Measurements from ENCODE around the gene FHOD1. TPM values are rescaled to one million over a fixed set of nuclear protein-coding genes. Genes with fewer than 3 reads are reported as not detected.

Gene FHOD1
- polyA plus RNA-seq, 2 of the 4 experiments (the other 2 are of a cell fraction) = 16.1 to 33.6 TPM

DNA sequence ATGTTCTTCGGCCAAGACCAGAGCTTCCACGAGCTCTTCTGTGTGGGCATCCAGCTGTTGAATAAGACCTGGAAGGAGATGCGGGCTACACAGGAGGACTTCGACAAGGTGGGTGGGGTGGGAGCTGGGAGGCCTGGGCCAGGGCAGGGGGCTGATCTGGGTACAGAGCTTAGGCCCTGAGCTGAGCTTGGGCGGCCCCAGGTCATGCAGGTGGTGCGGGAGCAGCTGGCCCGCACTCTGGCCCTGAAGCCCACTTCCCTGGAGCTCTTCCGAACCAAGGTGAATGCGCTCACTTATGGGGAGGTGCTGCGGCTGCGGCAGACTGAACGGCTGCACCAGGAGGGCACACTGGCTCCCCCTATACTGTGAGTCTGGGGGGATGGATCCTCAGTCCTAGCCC lies 44.9 kb downstream of the FHOD1 start:
- no peak for FAIRE-seq
- CTCF ChIA-PET = interaction anchor here (1.0 to 2.7 kb wide), 6 partner anchors 8 to 248 kb away, joined by 3 to 12 read pairs (median 4); partner anchors contain the start of gene TMEM208

DNA sequence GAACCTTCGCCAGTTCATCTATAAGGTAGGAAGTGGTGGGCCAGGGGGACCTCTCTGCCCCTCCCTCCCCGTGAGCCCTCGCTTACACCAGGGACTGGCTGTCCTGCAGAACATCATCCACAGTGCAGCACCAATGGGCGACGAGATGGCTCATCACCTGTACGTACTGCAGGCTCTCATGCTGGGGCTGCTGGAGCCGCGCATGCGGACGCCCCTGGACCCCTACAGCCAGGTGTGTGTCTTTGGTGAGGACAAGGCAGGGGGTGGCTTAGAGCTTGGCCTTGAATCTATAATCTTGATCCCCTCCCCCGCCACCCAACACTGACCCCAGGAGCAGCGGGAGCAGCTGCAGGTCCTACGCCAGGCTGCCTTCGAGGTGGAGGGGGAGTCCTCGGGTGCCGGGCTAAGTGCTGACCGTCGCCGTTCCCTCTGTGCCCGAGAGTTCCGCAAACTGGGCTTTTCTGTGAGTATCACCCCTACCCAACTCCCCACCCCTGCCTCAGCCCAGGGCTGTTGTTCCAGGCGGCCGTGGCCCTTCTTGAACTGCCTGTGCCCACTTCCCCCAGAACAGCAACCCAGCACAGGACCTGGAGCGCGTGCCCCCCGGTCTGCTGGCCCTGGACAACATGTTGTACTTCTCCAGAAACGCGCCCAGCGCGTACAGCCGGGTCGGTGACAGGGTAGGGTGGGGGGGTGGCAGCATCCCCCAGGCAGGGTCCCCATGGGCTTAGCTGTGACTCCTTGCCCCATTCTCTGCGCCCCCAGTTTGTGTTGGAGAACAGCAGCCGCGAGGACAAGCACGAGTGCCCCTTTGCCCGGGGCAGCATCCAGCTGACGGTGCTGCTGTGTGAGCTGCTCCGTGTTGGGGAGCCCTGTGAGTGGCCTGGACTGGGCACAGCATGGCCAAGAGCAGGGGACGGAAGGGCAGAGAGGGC lies 45.6 kb downstream of the FHOD1 start:
- FAIRE-seq = no peak
- WGBS (ENCODE audit: missing lambda C conversion rate) = 96% methylated on average over 26 of the region's 40 CpGs
- no peak for TF ChIP-seq MAZ (IDR thresholded peaks at IDR 0.05; ENCODE audit: borderline replicate concordance, low read depth, low read length)
- TF ChIP-seq CEBPB (IDR thresholded peaks at IDR 0.05) = no peak
- TF ChIP-seq ESRRA (IDR thresholded peaks at IDR 0.05; ENCODE audit: borderline replicate concordance, low read length) = no peak
- TF ChIP-seq, protein P1, sequence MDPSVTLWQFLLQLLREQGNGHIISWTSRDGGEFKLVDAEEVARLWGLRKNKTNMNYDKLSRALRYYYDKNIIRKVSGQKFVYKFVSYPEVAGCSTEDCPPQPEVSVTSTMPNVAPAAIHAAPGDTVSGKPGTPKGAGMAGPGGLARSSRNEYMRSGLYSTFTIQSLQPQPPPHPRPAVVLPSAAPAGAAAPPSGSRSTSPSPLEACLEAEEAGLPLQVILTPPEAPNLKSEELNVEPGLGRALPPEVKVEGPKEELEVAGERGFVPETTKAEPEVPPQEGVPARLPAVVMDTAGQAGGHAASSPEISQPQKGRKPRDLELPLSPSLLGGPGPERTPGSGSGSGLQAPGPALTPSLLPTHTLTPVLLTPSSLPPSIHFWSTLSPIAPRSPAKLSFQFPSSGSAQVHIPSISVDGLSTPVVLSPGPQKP (IDR thresholded peaks at IDR 0.05; ENCODE audit: low read depth, low read length) = no peak
- TF ChIP-seq, protein P2, sequence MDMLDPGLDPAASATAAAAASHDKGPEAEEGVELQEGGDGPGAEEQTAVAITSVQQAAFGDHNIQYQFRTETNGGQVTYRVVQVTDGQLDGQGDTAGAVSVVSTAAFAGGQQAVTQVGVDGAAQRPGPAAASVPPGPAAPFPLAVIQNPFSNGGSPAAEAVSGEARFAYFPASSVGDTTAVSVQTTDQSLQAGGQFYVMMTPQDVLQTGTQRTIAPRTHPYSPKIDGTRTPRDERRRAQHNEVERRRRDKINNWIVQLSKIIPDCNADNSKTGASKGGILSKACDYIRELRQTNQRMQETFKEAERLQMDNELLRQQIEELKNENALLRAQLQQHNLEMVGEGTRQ (IDR thresholded peaks at IDR 0.05) = no peak
- TF ChIP-seq RFX5 (IDR thresholded peaks at IDR 0.05) = no peak
- no peak for TF ChIP-seq BHLHE40 (IDR thresholded peaks at IDR 0.05; ENCODE audit: low read depth, low read length)
- no peak for TF ChIP-seq MAFK (IDR thresholded peaks at IDR 0.05; ENCODE audit: partially characterized antibody)
- TF ChIP-seq, protein P3, sequence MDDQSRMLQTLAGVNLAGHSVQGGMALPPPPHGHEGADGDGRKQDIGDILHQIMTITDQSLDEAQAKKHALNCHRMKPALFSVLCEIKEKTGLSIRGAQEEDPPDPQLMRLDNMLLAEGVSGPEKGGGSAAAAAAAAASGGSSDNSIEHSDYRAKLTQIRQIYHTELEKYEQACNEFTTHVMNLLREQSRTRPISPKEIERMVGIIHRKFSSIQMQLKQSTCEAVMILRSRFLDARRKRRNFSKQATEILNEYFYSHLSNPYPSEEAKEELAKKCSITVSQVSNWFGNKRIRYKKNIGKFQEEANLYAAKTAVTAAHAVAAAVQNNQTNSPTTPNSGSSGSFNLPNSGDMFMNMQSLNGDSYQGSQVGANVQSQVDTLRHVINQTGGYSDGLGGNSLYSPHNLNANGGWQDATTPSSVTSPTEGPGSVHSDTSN (IDR thresholded peaks at IDR 0.05) = no peak
- TF ChIP-seq, protein P4, sequence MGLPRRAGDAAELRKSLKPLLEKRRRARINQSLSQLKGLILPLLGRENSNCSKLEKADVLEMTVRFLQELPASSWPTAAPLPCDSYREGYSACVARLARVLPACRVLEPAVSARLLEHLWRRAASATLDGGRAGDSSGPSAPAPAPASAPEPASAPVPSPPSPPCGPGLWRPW (IDR thresholded peaks at IDR 0.05) = no peak
- TF ChIP-seq SMC3 (IDR thresholded peaks at IDR 0.05) = no peak
- TF ChIP-seq HOXB5 (CRISPR knock-in tag; IDR thresholded peaks at IDR 0.05) = no peak
- TF ChIP-seq, protein P5, sequence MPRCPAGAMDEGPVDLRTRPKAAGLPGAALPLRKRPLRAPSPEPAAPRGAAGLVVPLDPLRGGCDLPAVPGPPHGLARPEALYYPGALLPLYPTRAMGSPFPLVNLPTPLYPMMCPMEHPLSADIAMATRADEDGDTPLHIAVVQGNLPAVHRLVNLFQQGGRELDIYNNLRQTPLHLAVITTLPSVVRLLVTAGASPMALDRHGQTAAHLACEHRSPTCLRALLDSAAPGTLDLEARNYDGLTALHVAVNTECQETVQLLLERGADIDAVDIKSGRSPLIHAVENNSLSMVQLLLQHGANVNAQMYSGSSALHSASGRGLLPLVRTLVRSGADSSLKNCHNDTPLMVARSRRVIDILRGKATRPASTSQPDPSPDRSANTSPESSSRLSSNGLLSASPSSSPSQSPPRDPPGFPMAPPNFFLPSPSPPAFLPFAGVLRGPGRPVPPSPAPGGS (IDR thresholded peaks at IDR 0.05) = no peak

More for the DNA sequence above, 44.9 kb downstream of the FHOD1 start:
- TF ChIP-seq, protein P6, sequence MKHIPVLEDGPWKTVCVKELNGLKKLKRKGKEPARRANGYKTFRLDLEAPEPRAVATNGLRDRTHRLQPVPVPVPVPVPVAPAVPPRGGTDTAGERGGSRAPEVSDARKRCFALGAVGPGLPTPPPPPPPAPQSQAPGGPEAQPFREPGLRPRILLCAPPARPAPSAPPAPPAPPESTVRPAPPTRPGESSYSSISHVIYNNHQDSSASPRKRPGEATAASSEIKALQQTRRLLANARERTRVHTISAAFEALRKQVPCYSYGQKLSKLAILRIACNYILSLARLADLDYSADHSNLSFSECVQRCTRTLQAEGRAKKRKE (CRISPR knock-in tag; IDR thresholded peaks at IDR 0.05; ENCODE audit: low read depth) = no peak
- TF ChIP-seq CBX2 (IDR thresholded peaks at IDR 0.05; ENCODE audit: borderline replicate concordance, low read depth) (no peak), ZSCAN20 (CRISPR knock-in tag; IDR thresholded peaks at IDR 0.05) (no peak), FOXS1 (CRISPR knock-in tag; IDR thresholded peaks at IDR 0.05) (no peak), JUN (IDR thresholded peaks at IDR 0.05) (no peak), KDM5A (IDR thresholded peaks at IDR 0.05) (no peak), HEYL (CRISPR knock-in tag; IDR thresholded peaks at IDR 0.05) (no peak), TFCP2L1 (CRISPR knock-in tag; IDR thresholded peaks at IDR 0.05) (no peak)
- TF ChIP-seq, protein P7, sequence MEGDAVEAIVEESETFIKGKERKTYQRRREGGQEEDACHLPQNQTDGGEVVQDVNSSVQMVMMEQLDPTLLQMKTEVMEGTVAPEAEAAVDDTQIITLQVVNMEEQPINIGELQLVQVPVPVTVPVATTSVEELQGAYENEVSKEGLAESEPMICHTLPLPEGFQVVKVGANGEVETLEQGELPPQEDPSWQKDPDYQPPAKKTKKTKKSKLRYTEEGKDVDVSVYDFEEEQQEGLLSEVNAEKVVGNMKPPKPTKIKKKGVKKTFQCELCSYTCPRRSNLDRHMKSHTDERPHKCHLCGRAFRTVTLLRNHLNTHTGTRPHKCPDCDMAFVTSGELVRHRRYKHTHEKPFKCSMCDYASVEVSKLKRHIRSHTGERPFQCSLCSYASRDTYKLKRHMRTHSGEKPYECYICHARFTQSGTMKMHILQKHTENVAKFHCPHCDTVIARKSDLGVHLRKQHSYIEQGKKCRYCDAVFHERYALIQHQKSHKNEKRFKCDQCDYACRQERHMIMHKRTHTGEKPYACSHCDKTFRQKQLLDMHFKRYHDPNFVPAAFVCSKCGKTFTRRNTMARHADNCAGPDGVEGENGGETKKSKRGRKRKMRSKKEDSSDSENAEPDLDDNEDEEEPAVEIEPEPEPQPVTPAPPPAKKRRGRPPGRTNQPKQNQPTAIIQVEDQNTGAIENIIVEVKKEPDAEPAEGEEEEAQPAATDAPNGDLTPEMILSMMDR (IDR thresholded peaks at IDR 0.05) = no peak
- TF ChIP-seq, protein P2 (IDR thresholded peaks at IDR 0.05) = no peak
- TF ChIP-seq, protein P8, sequence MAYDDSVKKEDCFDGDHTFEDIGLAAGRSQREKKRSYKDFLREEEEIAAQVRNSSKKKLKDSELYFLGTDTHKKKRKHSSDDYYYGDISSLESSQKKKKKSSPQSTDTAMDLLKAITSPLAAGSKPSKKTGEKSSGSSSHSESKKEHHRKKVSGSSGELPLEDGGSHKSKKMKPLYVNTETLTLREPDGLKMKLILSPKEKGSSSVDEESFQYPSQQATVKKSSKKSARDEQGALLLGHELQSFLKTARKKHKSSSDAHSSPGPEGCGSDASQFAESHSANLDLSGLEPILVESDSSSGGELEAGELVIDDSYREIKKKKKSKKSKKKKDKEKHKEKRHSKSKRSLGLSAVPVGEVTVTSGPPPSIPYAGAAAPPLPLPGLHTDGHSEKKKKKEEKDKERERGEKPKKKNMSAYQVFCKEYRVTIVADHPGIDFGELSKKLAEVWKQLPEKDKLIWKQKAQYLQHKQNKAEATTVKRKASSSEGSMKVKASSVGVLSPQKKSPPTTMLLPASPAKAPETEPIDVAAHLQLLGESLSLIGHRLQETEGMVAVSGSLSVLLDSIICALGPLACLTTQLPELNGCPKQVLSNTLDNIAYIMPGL (CRISPR knock-in tag; IDR thresholded peaks at IDR 0.05; ENCODE audit: borderline replicate concordance) = no peak
- 93% methylated on average over 9 of the region's 12 CpGs for WGBS (ENCODE audit: missing lambda C conversion rate)
- no peak overlapping the region for H3K4me2 ChIP-seq
- DNase-seq (ENCODE audit: low read depth in 1 of 2, low spot score in 1 of 2) (no peak), ATAC-seq (no peak)
- H3K4me3 ChIP-seq = no peak overlapping the region
- POLR2A ChIA-PET = interaction anchor here (1.1 kb wide), 1 partner anchor 24 kb away, joined by 3 read pairs; the partner anchor contains the start of gene TMEM208
- no peak overlapping the region for H3K27ac ChIP-seq
- peaks cover 22% of the 10 kb centered on the region for H3K4me1 ChIP-seq
- no peaks in the 10 kb centered on the region for H3K9me3 ChIP-seq

More for the DNA sequence above, 45.6 kb downstream of the FHOD1 start:
- H3K27ac ChIP-seq = no peak overlapping the region
- DNase-seq (ENCODE audit: low read depth in 1 of 2, low spot score in 1 of 2) = no peak
- H3K4me2 ChIP-seq = no peak overlapping the region
- H3K4me3 ChIP-seq = no peak overlapping the region
- CTCF ChIA-PET = interaction anchor here (1.0 to 10.3 kb wide), 7 partner anchors 9 to 184 kb away, joined by 3 to 105 read pairs (median 3); partner anchors contain the start of gene TMEM208
- no peak for ATAC-seq
- POLR2A ChIA-PET = interaction anchor here (1.1 kb wide), 1 partner anchor 25 kb away, joined by 3 read pairs; the partner anchor contains the start of gene TMEM208
- peaks cover 14% of the 10 kb centered on the region; the same call in 2 of the 3 replicates for H3K4me1 ChIP-seq
- H3K9me3 ChIP-seq = no peaks in the 10 kb centered on the region
